GM18505 (cell line): ENCODE results near the gene CCDC141.

Source experiments
- ATAC-seq: cut with Tn5 transposase; IDR thresholded peaks from one replicate; pipeline ENCODE4 v1.9.1; 2021; ENCODE audit not compliant: unreplicated experiment
- POLR2A ChIP-seq: IDR thresholded peaks from 4 replicates; pipeline ENCODE4 v1.6.1; 2011; ENCODE audit warnings: borderline replicate concordance; ENCODE audit not compliant: insufficient read depth, insufficient read length; ENCODE audit errors: extremely low read depth

Gene CCDC141

GRCh38 chr2:178848335-178848734 lies 201.6 kb downstream of the CCDC141 start:
- no peak for TF ChIP-seq POLR2A
- no peak for ATAC-seq

DNA sequence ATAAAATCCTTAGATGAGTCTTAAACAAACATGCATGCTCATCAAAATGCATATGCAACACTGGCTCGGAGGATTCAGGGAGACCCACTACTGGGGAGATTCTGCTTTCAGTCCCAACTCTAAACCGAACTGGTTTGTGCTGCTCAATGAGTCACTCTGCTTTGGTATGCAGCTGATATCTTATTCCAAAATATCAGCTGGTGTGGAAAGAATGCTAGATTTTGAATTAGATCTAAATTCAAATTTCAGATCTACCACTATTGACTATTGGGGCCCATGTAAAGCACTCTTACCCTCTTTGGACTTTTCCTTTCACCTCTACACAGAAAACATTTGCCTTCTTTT lies 203.5 kb downstream of the CCDC141 start:
- no peak for ATAC-seq
- TF ChIP-seq POLR2A: no peak

DNA sequence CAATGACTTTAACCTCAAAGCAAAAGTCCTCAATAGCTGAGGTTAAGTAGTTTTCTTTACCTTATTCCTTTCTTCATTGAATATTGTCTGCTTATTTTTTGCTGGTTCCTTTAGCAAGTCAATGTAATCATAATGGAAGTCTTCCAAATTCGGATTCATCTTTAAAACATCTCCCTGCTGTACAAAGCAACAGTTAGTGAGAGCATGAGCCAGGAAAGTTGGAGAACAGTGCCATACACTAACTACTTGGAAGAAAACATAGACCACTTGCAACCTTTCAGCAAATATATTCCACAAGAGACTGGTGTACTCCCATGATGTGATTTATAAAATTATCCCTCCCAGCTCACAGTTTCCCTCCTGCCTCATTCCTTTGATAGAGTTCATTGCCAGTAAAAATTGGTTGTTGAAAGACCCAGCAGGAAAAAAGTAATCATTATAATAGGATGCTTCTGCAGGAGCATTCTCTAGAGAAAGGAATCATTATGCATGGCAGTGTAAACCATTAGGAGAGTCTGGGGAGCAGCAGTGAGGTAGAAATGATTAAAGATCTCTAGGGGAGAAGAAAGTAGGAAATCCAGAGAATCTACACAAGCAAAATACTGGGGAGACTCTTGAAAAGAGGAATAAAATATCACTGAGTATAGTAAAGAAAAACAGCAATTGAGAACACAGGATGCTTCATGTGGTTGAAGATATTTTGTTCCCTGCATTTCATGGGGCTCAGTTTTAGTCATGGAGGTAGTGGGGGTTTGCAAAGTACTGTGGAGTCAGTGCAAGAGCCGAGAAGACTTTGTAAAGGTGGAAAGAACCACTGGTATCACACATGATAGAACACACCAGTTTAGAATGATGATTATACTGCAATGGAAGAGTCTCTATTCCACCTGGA lies 204.1 kb downstream of the CCDC141 start:
- no peak for TF ChIP-seq POLR2A
- no peak for ATAC-seq

- TF ChIP-seq POLR2A: no peak
- ATAC-seq: no peak
Observed at GRCh38 chr2:178844701-178845100, 205.2 kb downstream of the CCDC141 start.

- no peak for ATAC-seq
- TF ChIP-seq POLR2A: no peak
Observed at GRCh38 chr2:178844269-178844668, 205.7 kb downstream of the CCDC141 start.

DNA sequence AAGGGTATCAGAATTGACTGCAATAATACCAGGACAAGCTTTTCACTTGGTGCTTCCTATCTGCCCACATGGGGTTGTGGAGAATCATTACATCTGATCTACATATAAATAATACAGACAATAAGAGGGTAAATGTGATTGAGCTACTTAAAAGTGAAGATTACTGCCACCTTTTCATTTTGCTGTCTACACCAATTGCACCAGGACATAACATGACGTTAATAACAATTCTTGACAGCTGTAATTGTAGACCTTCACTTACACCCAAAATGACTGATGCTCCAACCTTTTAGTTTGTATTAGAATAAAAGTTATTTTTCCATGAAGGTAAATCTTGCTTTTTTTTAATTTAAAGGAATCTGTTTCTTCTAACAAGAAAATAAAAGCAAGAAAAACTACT lies 206.2 kb downstream of the CCDC141 start:
- TF ChIP-seq POLR2A: no peak
- ATAC-seq: no peak

GRCh38 chr2:178836807-178837206 lies 213.1 kb downstream of the CCDC141 start:
- no peak for ATAC-seq
- TF ChIP-seq POLR2A: no peak

DNA sequence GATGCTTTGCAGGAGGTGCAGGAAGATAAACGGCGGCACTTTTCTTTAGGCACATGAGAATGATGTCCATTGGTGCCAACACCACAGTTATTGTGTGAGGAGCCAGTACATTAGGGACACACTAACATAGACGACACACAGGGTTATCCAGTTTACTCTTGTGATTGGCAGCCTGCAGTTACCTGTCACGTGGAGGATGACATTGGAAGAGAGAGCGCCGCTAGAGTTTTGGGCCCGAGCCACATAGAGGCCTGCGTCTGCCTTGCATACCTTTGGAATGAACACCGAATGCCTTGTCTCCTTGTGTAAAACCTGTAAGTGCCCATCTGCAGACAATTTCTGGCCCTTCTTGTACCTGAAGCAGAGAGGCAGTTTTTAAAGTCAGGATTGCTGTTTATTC lies 215.9 kb downstream of the CCDC141 start:
- no peak for TF ChIP-seq POLR2A
- ATAC-seq: no peak

DNA sequence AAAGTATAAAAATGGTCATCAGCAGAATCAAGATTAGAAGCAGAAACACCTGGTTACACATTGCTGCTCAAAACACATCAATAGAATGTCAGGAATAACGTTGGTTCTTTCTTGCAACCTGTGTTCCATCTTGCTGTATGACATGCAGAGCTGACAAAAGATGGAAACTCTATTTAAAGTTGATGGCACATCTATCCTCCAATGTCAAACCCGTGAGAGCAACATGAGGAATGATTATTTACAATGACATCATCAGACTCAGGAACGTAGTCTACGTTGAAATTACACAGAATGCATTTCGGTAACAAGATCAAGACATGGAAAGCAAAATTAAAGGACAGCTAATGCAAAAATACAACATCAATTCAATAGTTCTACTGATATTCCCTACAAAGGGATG lies 216.6 kb downstream of the CCDC141 start:
- ATAC-seq: no peak
- TF ChIP-seq POLR2A: no peak

- ATAC-seq: no peak
- TF ChIP-seq POLR2A: no peak
Observed at GRCh38 chr2:178830451-178830850, 219.5 kb downstream of the CCDC141 start.

- no peak for TF ChIP-seq POLR2A
Observed at GRCh38 chr2:178829981-178830380, 220.0 kb downstream of the CCDC141 start.

GRCh38 chr2:178829299-178829960 lies 220.5 kb downstream of the CCDC141 start:
- no peak for ATAC-seq
- TF ChIP-seq POLR2A: no peak

More at GRCh38 chr2:178829981-178830380, 220.0 kb downstream of the CCDC141 start:
- ATAC-seq: no peak

DNA sequence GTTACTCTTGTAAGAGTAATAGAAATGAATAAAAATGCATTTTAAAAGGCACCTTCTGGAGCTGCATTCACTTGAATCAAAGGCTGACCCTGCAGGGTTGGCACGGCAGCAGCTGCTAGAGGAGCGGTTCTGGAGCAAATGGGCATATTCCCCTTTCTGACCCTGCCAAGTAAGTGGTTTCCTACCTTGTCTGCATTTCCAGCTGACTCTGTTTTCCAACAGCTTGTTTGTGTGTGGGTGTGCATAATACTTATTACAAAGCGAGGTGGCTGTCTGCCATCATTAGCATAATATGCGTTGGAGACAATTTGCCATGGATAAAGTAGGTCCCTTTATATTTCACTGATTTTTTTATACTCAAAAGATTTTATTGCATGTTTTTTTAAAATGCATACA lies 221.5 kb downstream of the CCDC141 start:
- no peak for ATAC-seq
- no peak for TF ChIP-seq POLR2A

- no peak for TF ChIP-seq POLR2A
- ATAC-seq: no peak
Observed at GRCh38 chr2:178827739-178828485, 222.0 kb downstream of the CCDC141 start.

GRCh38 chr2:178827111-178827510 lies 222.8 kb downstream of the CCDC141 start:
- no peak for ATAC-seq
- TF ChIP-seq POLR2A: no peak
